ENCODE results near the gene TMBIM1. TPM values are rescaled to one million over a fixed set of nuclear protein-coding genes. Genes with fewer than 3 reads are reported as not detected.
A peak's percentile ranks its signal among the peaks of the same experiment; 100 is the strongest.

The TMBIM1 gene
- total RNA-seq, 1 donor: 136 TPM

GRCh38 chr2:218290316-218291261 is 1.7 kb downstream of the TMBIM1 start:
- peak; percentile 30 for DNase-seq (ENCODE audit: low read depth)
- peak overlapping the region; percentile 89 for H3K4me3 ChIP-seq (ENCODE audit: low read depth, low read length)
- no peak for TF ChIP-seq CTCF (IDR thresholded peaks at IDR 0.05; ENCODE audit: insufficient read depth, low read depth, low read length)

- H3K4me3 ChIP-seq (ENCODE audit: low read depth, low read length): peak overlapping the region; percentile 89
- peak; percentile 89 for DNase-seq (ENCODE audit: low read depth)
- TF ChIP-seq CTCF (IDR thresholded peaks at IDR 0.05; ENCODE audit: insufficient read depth, low read depth, low read length): no peak
Measured at GRCh38 chr2:218289639-218290315, 2.5 kb downstream of the TMBIM1 start.

- TF ChIP-seq CTCF (IDR thresholded peaks at IDR 0.05; ENCODE audit: insufficient read depth, low read depth, low read length): no peak
- DNase-seq (ENCODE audit: low read depth): peak; percentile 96
- H3K4me3 ChIP-seq (ENCODE audit: low read depth, low read length): peak overlapping the region; percentile 58
Measured at GRCh38 chr2:218286570-218287459, 5.5 kb downstream of the TMBIM1 start.

GRCh38 chr2:218285604-218286003 is 6.7 kb downstream of the TMBIM1 start:
- H3K4me3 ChIP-seq (ENCODE audit: low read depth, low read length): peak overlapping the region; percentile 58
- TF ChIP-seq CTCF (IDR thresholded peaks at IDR 0.05; ENCODE audit: insufficient read depth, low read depth, low read length): no peak
- peak; percentile 27 for DNase-seq (ENCODE audit: low read depth)

GRCh38 chr2:218284106-218284811 is 8.0 kb downstream of the TMBIM1 start:
- no peak for TF ChIP-seq CTCF (IDR thresholded peaks at IDR 0.05; ENCODE audit: insufficient read depth, low read depth, low read length)
- no peak overlapping the region for H3K4me3 ChIP-seq (ENCODE audit: low read depth, low read length)

More at GRCh38 chr2:218284106-218284811, 8.0 kb downstream of the TMBIM1 start:
- DNase-seq (ENCODE audit: low read depth): peak; percentile 86

All from fibroblast of villous mesenchyme (primary cell).